NCI-H1105 treated with DMSO at 0.1 percent for 48 hours (cell line): ENCODE results near the gene CLRN3.

Experiments
- DNase-seq: peaks from one replicate; lab custom pipeline; 2025; lab: John Stamatoyannopoulos, UW

CLRN3 gene

GRCh38 chr10:127848226-127848625, 44.5 kb downstream of the CLRN3 start:
- no peak for DNase-seq

GRCh38 chr10:127845756-127846155, 47.0 kb downstream of the CLRN3 start:
- DNase-seq = no peak

GRCh38 chr10:127840884-127841283, 51.9 kb downstream of the CLRN3 start:
- DNase-seq = no peak

GRCh38 chr10:127836966-127837365, 55.8 kb downstream of the CLRN3 start:
- DNase-seq = peak; percentile 17

GRCh38 chr10:127836176-127836575, 56.6 kb downstream of the CLRN3 start:
- no peak for DNase-seq

GRCh38 chr10:127834791-127835190, 58.0 kb downstream of the CLRN3 start:
- DNase-seq = no peak

GRCh38 chr10:127834221-127834620, 58.5 kb downstream of the CLRN3 start:
- no peak for DNase-seq

GRCh38 chr10:127833804-127834203, 58.9 kb downstream of the CLRN3 start:
- peak; percentile 34 for DNase-seq

- no peak for DNase-seq
These were observed 60.2 kb downstream of the CLRN3 start for GRCh38 chr10:127832501-127832900.

GRCh38 chr10:127830414-127830813, 62.3 kb downstream of the CLRN3 start:
- DNase-seq = no peak
